Activated naive CD4-positive, alpha-beta T cell treated with anti-CD3 and anti-CD28 coated beads, Interleukin-2, amount 50 U/mL, for 24 hours (primary cell): ENCODE results near the gene TMEM183A.
A peak's percentile ranks its signal among the peaks of the same experiment; 100 is the strongest.
"Not testable (repeated sequence)": the region's sequence is repeated elsewhere in the genome, so short reads cannot be mapped to it uniquely, and the experiment has no call there.

Experiments
- H3K27ac Mint-ChIP-seq: one replicate; pipeline ENCODE4 v1.8.0; 2021; ENCODE audit warnings: mild to moderate bottlenecking, mixed read lengths
- H3K27me3 Mint-ChIP-seq: one replicate; pipeline ENCODE4 v1.8.0; 2021; ENCODE audit warnings: mixed read lengths
- H3K36me3 Mint-ChIP-seq: one replicate; pipeline ENCODE4 v1.8.0; 2021; ENCODE audit warnings: mixed read lengths
- H3K4me1 Mint-ChIP-seq: one replicate; pipeline ENCODE4 v1.8.0; 2021; ENCODE audit warnings: mixed read lengths
- H3K4me3 Mint-ChIP-seq: one replicate; pipeline ENCODE4 v1.8.0; 2021; ENCODE audit warnings: mild to moderate bottlenecking, mixed read lengths
- H3K9me3 Mint-ChIP-seq: one replicate; pipeline ENCODE4 v1.8.0; 2021; ENCODE audit warnings: mixed read lengths

TMEM183A gene

DNA sequence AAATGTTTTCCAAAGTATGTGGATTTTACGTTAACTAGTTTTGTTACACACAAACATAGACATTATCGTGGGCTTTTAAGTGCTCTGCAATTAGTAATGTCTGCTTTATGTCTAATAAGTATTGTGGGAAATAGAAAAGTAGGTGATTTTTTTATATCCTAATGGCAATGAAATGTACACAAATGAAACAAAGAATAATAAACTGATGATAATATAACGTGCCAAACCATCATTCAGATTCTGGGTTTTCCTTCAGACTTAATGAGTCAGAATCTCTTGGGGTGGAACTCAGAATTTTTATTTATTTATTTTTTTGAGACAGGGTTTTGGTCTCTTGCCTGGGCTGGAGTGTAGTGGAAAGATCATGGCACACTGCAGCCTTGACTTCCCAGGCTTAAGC is 2.0 kb downstream of the TMEM183A start:
- Mint-ChIP-seq H3K9me3 (no peaks in the 10 kb centered on the region), H3K27ac (no peak overlapping the region), H3K36me3 (peaks cover 14% of the 10 kb centered on the region), H3K27me3 (no peaks in the 10 kb centered on the region), H3K4me1 (peaks cover 48% of the 10 kb centered on the region), H3K4me3 (peak overlapping the region; percentile 93)

DNA sequence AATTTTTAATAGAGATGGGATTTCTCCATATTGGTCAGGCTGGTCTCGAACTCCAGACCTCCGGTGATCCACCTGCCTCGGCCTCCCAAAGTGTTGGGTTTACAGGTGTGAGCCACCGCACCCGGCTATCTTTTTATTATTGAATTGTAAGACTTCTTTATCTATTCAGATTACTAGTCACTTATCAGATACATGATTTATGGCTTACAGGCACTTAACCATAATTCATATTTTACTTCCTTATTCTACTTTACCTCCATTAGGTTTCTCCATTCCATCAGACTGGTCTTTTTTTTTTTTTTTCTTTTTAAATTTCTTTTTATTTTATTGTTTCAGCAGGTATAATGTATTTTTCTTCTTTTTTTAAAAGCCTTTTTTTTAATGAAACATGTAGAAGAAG is 4.4 kb downstream of the TMEM183A start:
- H3K4me1 Mint-ChIP-seq = peaks cover 46% of the 10 kb centered on the region
- no peaks in the 10 kb centered on the region for H3K9me3 Mint-ChIP-seq
- H3K27ac Mint-ChIP-seq = no peak overlapping the region
- no peaks in the 10 kb centered on the region for H3K27me3 Mint-ChIP-seq
- no peak overlapping the region for H3K4me3 Mint-ChIP-seq
- H3K36me3 Mint-ChIP-seq = peaks cover 17% of the 10 kb centered on the region

DNA sequence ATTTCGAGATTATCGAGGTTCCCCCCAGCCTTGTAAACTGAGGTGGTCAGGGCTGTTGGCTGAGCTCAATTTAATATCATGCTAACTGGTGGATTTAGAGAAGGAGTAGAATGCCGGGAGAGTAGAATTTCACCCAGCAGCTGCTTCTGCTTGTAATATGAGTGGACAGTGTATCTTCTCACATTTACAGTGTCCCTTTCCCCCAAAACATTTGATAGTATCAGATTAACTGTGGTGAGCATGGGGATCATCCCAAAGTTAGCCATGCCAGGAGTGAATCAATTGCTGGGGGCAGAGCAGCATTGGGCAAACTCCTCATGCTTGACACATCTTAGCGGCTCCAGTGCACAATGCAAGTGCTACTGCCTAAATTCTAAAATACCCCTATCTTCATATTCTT is 9.9 kb downstream of the TMEM183A start:
- Mint-ChIP-seq H3K27me3 (no peaks in the 10 kb centered on the region), H3K4me1 (peaks cover 21% of the 10 kb centered on the region), H3K9me3 (no peaks in the 10 kb centered on the region), H3K36me3 (peaks cover 18% of the 10 kb centered on the region), H3K4me3 (no peak overlapping the region), H3K27ac (no peak overlapping the region)

DNA sequence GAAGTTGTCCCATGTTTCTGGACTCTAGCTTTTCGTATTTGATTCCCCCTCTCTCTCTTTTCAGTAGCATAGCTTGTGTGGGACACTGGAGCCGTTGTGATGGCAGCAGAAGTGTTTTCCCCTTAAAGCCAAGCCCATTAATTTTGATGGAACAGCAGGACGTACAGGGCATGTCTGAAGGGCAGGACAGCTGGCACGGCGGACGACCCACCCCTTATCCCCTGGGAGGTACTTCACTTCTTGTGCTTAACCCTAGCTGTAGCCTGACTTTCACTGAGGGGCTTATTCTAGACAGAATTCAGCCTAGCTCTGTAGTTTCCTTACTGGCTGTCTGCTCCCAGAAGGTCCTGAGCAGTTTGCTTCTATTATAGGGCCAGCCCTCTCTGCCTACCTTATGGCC is 10.5 kb downstream of the TMEM183A start:
- Mint-ChIP-seq H3K4me1 (peaks cover 15% of the 10 kb centered on the region), H3K27ac (no peak overlapping the region), H3K27me3 (no peaks in the 10 kb centered on the region), H3K9me3 (no peaks in the 10 kb centered on the region), H3K36me3 (peaks cover 16% of the 10 kb centered on the region), H3K4me3 (no peak overlapping the region)

DNA sequence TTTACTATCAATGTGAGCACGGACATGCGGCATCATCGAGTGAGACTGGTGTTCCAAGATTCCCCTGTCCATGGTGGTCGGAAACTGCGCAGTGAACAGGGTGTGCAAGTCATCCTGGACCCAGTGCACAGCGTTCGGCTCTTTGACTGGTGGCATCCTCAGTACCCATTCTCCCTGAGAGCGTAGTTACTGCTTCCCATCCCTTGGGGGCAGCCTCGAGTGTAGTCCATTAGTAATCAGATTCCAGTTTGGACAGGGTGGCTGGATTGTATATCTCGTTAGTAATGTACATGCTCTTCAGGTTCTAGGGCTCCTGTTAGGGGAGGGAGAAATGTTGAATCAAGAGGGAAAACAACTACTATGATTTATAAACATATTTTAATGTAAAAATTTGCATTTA is 15.7 kb downstream of the TMEM183A start:
- H3K27me3 Mint-ChIP-seq, H3K4me3 Mint-ChIP-seq, H3K9me3 Mint-ChIP-seq, H3K27ac Mint-ChIP-seq: not testable (repeated sequence)
- H3K4me1 Mint-ChIP-seq = peaks cover 17% of the 10 kb centered on the region
- peaks cover 10% of the 10 kb centered on the region for H3K36me3 Mint-ChIP-seq

DNA sequence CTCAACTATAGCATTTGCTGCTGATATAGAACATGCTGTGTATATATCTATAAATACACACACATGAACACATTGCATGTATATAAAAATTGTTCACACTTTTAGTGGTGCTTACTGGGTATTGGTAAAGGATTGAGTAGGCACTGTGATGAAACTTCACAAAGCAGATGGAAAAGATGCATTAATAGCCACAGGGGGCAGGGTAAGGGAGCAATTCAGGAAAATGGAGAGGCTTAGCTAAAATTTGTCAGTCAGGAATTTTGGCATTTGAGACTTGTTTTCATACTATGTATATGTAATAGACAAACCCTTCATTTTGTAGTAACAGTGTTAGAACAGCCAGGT is 18.5 kb downstream of the TMEM183A start:
- Mint-ChIP-seq H3K36me3 (peaks cover 9% of the 10 kb centered on the region), H3K4me3 (peak overlapping the region; percentile 70)

DNA sequence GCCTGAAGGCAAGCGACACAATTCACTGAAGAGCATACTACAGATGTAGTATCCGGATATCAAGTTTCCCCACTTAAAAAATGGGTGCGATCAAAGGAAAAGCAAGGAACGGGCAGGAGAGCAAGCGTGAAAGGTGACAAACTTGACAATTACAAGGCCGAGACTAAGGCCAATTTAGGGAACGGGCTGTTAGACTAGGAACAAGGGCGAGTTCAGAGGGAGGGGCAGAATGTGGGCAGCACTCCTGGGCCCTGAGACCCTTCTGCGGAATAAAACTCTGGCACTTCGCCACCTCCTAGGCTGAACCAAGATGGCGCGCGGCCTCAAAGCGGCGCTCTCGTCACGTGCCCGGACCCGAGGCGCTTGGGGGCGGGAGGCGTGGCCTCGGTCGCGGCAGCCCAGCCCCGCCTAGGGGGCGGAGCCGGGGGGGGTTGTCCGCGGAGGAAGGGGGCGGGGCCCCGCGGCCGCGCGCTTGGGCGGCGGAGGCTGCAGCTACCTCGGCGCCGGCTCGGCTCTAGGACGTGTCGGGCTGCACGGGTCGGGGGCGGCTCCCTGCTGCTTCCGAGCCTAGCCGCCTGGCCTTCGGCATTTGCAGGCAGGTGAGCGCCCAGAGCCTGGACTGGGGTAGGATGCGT is 19.0 kb downstream of the TMEM183A start, which contains the start of gene PPFIA4:
Gene PPFIA4 (plus strand): TSS at position 461 of the 635 bp plus-strand sequence. CDS start 12,518 bp downstream, outside the sequence.
- Mint-ChIP-seq H3K4me1 (peaks cover 14% of the 10 kb centered on the region), H3K27ac (peak within 1 kb of the TSS; percentile 96), H3K36me3 (peaks cover 7% of the 10 kb centered on the region), H3K27me3 (no peaks in the 10 kb centered on the region), H3K4me3 (peak within 1 kb of the TSS; percentile 70), H3K9me3 (peaks cover 8% of the 10 kb centered on the region)

More for the DNA sequence above, 18.5 kb downstream of the TMEM183A start:
- Mint-ChIP-seq H3K9me3 (peaks cover 8% of the 10 kb centered on the region), H3K27me3 (no peaks in the 10 kb centered on the region), H3K4me1 (peaks cover 14% of the 10 kb centered on the region), H3K27ac (peak overlapping the region; percentile 96)

DNA sequence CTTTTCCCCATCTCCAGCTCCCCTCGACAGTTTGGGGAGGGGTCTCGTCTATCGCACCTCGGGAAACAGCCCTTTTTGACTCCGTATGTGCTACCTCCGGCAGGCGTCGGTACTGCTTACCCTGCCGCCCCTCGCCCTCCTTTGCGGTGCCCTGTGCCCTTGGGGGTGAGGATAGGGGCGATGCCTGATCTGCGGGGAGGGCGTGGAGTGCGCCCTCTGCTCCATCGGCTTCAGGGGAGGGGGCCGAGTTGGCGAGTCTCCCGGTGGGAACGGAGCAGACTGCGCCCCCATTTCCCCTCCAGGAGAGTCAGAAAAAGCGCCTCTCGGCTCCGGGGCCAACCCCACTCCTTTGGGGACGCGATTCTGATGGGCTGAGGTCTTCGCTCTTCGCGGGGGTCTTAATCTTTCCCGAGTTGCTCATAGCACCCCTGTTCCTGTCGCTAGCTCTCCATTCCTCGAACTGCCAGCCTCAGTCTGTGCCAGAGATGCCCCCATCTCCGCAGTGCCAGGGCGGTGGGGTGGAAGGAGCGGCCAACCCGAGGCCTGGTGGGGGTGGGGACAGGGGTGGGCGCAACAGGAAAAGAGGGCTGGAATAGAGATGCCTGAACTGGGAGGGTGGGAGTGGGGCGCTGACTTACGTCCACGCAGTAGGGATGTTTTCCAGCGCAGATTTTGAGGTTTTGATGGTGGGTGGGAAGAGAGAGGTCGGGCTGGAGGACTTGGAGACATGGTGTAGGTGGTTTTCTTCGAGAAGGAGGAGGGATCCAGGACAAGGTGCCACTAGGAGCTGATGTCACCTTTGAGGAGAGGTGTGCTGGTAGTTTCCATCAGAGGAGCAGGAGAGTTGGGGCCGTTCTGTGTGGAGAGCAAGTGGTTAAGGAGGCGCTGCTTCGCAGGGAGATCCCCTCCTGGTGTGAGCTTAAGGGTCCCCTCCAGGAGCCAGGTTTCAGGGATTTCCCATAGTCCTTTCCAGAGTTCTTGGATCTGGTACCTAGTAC is 19.8 kb downstream of the TMEM183A start:
- no peak overlapping the region for H3K27ac Mint-ChIP-seq
- peaks cover 4% of the 10 kb centered on the region for H3K36me3 Mint-ChIP-seq
- peaks cover 14% of the 10 kb centered on the region for H3K4me1 Mint-ChIP-seq
- H3K4me3 Mint-ChIP-seq = peak overlapping the region; percentile 70
- peaks cover 8% of the 10 kb centered on the region for H3K9me3 Mint-ChIP-seq
- H3K27me3 Mint-ChIP-seq = no peaks in the 10 kb centered on the region

DNA sequence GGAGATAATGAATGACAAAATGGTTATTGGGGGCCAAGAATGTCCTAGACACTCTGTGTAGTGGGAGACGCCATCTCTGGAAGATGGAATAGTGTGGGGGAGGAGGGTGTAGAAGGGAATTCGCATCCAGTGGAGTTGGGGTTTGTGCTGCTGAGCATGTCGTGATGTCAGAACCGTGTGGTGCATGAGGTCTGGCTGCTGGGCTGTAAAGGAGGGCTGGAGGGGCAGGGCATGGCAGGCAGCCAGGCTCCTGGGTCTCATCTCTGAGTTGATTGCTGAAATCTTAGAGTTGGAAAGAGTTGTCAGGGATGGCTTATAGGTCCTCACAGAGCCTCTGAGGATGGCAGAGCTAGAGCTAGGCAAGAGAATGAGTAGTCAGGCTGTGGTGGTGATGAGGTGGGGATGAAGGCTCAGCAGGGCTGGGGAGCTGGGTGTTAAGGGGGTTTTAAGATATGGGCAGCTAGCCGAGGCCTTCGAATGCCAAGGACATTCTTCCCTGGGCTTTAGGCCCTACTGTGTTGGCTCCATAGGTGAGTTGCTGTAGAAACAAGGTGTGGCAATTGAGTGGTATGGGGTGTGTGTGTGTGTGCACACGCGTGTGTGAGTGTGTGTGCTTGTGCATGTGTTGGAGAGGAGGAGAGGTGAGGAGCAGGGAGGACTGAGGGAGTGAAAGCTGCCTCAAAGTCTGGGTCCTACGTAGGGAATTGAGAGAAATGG is 21.1 kb downstream of the TMEM183A start:
- Mint-ChIP-seq H3K9me3 (peaks cover 8% of the 10 kb centered on the region), H3K27ac (no peak overlapping the region), H3K4me1 (peaks cover 14% of the 10 kb centered on the region), H3K36me3 (peaks cover 4% of the 10 kb centered on the region), H3K27me3 (no peaks in the 10 kb centered on the region), H3K4me3 (no peak overlapping the region)

DNA sequence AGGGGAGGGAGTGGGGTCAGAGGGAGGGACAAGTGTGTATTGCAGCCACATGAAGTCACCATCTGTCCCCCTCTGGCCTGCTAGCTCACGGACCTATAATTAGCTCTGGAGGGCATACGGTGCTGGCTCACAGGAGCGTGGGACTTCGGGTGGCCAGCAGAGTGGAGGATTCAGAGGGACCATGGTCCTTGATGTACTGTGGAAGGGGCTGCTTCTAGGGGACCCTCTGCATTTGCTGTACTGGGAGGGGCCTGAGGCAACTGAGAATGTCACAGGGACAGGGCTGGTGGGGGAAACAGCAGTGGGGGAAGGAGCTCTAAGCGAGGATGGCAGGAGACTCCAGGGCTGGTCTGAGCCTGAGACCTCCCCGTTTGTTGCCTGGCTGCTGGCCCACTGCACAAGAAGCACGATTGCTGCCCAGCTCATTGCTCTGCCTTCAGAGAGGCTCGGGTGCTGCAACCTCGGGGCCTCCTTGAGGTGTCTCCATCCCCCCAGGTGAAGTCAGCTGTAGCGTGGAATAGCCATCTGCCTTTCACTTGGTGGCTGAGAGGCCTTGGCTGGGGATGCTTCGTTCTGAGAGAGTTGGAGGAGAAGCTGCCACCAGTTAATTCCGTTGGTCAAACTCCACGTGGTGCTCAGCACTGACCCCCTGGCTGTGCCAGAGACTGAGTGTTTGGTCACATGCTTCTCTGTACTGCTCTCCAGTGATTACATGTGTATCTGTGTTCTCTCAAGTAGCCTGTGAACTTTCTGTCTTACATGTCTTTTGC is 21.8 kb downstream of the TMEM183A start:
- H3K27me3 Mint-ChIP-seq = no peaks in the 10 kb centered on the region
- peaks cover 8% of the 10 kb centered on the region for H3K9me3 Mint-ChIP-seq
- H3K36me3 Mint-ChIP-seq = peaks cover 4% of the 10 kb centered on the region
- H3K4me1 Mint-ChIP-seq = peaks cover 14% of the 10 kb centered on the region
- H3K27ac Mint-ChIP-seq = no peak overlapping the region
- H3K4me3 Mint-ChIP-seq = no peak overlapping the region

DNA sequence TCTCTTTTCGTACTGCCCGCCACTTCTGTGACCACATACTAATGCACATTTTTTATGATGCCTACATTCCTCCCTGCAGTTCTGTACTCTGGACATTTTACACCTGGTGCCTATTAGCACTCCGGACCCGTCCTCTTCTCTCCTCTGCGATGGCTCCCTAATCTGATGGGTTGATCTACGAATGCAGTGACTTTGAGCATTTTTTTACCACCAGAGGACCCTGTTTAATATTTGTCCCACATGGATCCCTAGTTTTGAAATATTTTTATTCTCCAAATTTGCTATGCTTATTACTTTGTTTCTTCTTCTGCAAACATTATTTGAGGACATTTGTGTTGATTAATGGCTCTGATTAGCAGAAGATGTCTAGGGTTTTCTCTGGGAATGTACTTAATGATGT is 24.3 kb downstream of the TMEM183A start:
- no peaks in the 10 kb centered on the region for H3K27me3 Mint-ChIP-seq
- no peak overlapping the region for H3K4me3 Mint-ChIP-seq
- no peaks in the 10 kb centered on the region for H3K36me3 Mint-ChIP-seq
- H3K9me3 Mint-ChIP-seq = no peaks in the 10 kb centered on the region
- H3K4me1 Mint-ChIP-seq = peaks cover 5% of the 10 kb centered on the region
- no peak overlapping the region for H3K27ac Mint-ChIP-seq

DNA sequence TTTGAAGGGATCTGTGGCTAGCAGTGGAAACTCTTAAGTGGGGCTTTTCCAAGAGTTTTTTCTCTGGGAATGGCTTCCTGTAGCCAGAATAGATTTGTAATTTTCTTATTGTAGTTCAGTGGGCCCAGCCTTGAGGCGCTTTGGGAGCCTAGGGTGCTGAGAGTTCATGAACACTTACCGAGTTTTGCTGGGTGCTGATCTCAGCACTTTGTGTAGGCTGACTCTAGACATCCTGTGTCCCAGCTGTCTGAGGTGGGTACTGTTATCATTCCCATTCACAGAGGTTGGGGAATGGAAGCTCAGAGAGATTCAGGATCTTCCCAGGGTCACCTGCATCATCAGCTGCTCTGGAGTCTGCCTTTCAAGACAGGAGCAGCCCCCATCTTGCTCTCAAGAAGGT is 26.1 kb downstream of the TMEM183A start:
- Mint-ChIP-seq H3K27me3 (no peaks in the 10 kb centered on the region), H3K4me3 (no peak overlapping the region), H3K27ac (no peak overlapping the region), H3K4me1 (no peaks in the 10 kb centered on the region), H3K9me3 (no peaks in the 10 kb centered on the region), H3K36me3 (no peaks in the 10 kb centered on the region)

DNA sequence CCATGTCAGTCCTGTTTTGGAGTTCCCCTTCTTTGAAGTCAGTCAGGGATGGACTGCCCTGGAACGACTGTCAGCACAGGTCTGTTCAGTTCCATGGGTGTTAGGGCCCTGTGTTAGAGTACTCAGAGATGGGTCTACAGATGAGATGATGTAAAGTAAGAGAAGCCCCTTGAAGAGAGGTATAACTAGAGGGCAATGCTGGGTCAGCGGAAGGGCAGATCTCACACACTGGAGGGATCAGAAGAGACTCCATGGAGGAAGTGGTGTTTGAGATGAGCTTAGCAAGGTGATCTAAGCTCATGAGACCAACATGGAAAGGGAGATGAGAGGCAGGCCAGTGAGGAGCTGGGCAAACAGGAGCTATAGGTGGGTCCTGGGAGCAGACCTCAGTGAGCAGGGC is 26.7 kb downstream of the TMEM183A start:
- no peaks in the 10 kb centered on the region for H3K36me3 Mint-ChIP-seq
- no peaks in the 10 kb centered on the region for H3K9me3 Mint-ChIP-seq
- H3K27ac Mint-ChIP-seq = no peak overlapping the region
- H3K4me3 Mint-ChIP-seq = no peak overlapping the region
- H3K27me3 Mint-ChIP-seq = no peaks in the 10 kb centered on the region
- H3K4me1 Mint-ChIP-seq = no peaks in the 10 kb centered on the region

DNA sequence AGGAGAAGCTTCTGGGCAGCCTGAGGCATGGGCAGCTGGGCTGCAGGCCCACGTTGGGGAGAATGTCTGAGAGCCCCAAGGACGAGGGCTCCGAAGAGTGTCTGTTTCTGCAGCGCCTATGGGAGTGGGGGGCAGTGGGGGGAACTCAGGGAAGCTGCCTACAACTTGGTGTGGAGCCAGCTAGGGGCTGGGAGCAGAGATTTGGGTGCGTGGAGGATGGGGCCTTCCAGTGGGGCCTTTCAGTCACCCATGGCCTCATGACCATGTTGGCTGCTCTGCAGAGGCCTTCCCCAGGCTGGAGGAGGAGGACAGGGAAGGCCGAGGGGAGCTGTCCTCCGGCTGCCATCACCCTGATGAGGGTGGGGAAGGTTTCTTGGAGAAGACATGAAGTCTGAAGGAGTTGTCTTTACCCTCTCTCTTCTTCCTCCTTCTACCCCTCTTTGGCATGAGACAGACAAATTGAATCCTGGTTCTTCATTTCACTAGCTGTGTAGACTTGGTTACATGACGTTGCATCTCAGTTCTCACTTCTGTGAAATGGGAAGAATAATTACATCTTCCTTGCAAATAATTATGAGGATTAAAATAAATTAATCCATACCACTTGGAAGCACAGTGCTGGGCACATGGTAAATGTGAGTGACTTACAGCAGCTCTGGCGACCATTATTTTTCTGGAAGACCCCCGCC is 27.4 kb downstream of the TMEM183A start:
- no peaks in the 10 kb centered on the region for H3K9me3 Mint-ChIP-seq
- H3K27ac Mint-ChIP-seq = no peak overlapping the region
- no peak overlapping the region for H3K4me3 Mint-ChIP-seq
- no peaks in the 10 kb centered on the region for H3K4me1 Mint-ChIP-seq
- no peaks in the 10 kb centered on the region for H3K36me3 Mint-ChIP-seq
- peaks cover 2% of the 10 kb centered on the region for H3K27me3 Mint-ChIP-seq
